Measurements from ENCODE around the gene CTCF.

Gene CTCF

GRCh38 chr16:67667817-67668494, 105.6 kb downstream of the CTCF start:
- Mint-ChIP-seq H3K27me3 (no peaks in the 10 kb centered on the region), H3K27ac (no peak overlapping the region), H3K36me3 (no peaks in the 10 kb centered on the region), H3K4me1 (peaks cover 16% of the 10 kb centered on the region), H3K4me3 (peak overlapping the region; percentile 83), H3K9me3 (no peaks in the 10 kb centered on the region)

DNA sequence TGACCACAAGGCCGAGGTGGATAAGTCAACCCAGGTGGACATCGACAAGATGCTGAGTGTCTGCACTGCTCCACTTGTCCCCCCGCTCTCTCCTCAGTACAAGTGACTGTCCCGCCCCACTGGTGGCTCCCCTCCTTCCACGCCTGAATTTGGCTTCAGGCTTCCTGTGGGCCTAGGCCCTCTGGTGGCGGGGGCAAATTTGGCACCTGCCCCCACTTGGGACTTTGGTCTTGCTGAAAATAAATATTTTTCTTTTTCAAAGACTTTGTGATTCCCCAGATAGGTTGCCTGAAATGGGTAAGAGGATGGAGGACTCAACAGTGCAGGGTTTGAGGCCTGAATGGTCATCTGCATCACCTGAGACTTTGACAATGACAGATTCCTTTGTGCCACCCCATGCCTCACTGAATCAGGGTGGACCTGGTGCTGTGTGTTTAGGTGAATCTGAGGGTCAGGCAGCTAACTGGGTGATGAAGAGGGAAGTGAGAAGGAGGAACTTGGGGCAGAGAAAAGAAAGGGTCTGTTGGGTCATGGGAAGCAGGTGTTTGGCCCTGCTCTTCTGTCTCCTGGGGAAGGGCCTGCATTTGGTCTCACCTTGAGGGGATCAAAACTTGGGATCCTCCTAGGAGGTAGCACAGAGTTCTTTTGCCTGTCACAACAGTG, 106.3 kb downstream of the CTCF start:
- Mint-ChIP-seq H3K36me3 (no peaks in the 10 kb centered on the region), H3K4me3 (no peak overlapping the region), H3K9me3 (no peaks in the 10 kb centered on the region), H3K27me3 (no peaks in the 10 kb centered on the region), H3K27ac (peak overlapping the region; percentile 51), H3K4me1 (peaks cover 16% of the 10 kb centered on the region)

- Mint-ChIP-seq H3K27ac (no peak overlapping the region), H3K36me3 (no peaks in the 10 kb centered on the region), H3K9me3 (no peaks in the 10 kb centered on the region)
Measured at GRCh38 chr16:67669499-67670101, 107.3 kb downstream of the CTCF start.

DNA sequence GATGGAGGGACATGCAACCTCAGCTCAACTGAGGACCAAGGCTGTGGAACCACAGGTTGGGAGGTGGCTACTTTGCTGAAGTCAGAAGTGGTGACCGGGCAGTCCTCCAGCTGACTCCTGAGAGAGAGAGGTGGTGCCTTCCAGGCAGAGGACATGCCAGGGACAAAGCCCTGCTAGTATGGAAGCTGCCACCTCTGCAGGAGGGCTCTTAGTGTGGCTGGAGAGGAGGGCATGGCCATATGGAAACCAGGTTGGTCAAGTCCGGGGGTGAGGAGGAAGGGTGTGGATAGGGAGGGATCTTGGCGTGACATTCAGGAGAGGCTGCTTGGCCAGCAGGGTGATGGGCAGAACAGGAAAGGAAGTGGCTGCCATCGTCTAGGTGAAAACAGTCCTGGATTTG, 110.0 kb downstream of the CTCF start:
- H3K36me3 Mint-ChIP-seq = no peaks in the 10 kb centered on the region
- no peaks in the 10 kb centered on the region for H3K27me3 Mint-ChIP-seq
- H3K27ac Mint-ChIP-seq = no peak overlapping the region
- no peak overlapping the region for H3K4me3 Mint-ChIP-seq
- no peaks in the 10 kb centered on the region for H3K9me3 Mint-ChIP-seq
- H3K4me1 Mint-ChIP-seq = peaks cover 5% of the 10 kb centered on the region

More at GRCh38 chr16:67669499-67670101, 107.3 kb downstream of the CTCF start:
- peaks cover 16% of the 10 kb centered on the region for H3K4me1 Mint-ChIP-seq
- no peak overlapping the region for H3K4me3 Mint-ChIP-seq
- no peaks in the 10 kb centered on the region for H3K27me3 Mint-ChIP-seq

GRCh38 chr16:67672739-67673662, 110.7 kb downstream of the CTCF start:
- no peaks in the 10 kb centered on the region for H3K27me3 Mint-ChIP-seq
- H3K36me3 Mint-ChIP-seq = no peaks in the 10 kb centered on the region
- no peaks in the 10 kb centered on the region for H3K9me3 Mint-ChIP-seq
- H3K4me1 Mint-ChIP-seq = peaks cover under 1% of the 10 kb centered on the region
- no peak overlapping the region for H3K4me3 Mint-ChIP-seq
- H3K27ac Mint-ChIP-seq = no peak overlapping the region

GRCh38 chr16:67673712-67674580, 111.6 kb downstream of the CTCF start:
- H3K27me3 Mint-ChIP-seq = no peaks in the 10 kb centered on the region
- no peaks in the 10 kb centered on the region for H3K36me3 Mint-ChIP-seq
- no peaks in the 10 kb centered on the region for H3K4me1 Mint-ChIP-seq
- no peaks in the 10 kb centered on the region for H3K9me3 Mint-ChIP-seq
- no peak overlapping the region for H3K4me3 Mint-ChIP-seq
- no peak overlapping the region for H3K27ac Mint-ChIP-seq

GRCh38 chr16:67674851-67675578, 112.7 kb downstream of the CTCF start:
- no peaks in the 10 kb centered on the region for H3K9me3 Mint-ChIP-seq
- peak overlapping the region; percentile 55 for H3K27ac Mint-ChIP-seq
- no peaks in the 10 kb centered on the region for H3K4me1 Mint-ChIP-seq

DNA sequence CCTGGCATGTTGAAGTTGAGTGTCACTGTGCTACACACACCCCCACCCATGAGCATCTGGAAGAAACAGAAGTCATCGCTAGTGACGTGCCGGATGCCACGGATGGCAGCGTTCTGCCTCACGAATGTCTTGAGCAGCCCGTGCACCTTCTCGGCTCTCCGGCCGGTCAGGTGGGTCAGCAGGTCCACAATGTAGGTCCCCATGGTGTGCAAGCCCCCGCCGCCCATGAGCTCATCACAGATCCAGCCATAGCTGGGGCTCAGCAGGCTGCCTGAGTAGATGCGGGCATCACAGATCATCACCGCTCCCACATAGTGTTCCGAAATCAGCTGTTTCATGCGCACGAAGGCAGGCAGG, 113.2 kb downstream of the CTCF start:
- H3K4me3 Mint-ChIP-seq = no peak overlapping the region
- no peaks in the 10 kb centered on the region for H3K27me3 Mint-ChIP-seq
- H3K36me3 Mint-ChIP-seq = no peaks in the 10 kb centered on the region
- H3K4me1 Mint-ChIP-seq = no peaks in the 10 kb centered on the region
- no peaks in the 10 kb centered on the region for H3K9me3 Mint-ChIP-seq
- H3K27ac Mint-ChIP-seq = no peak overlapping the region

More at GRCh38 chr16:67674851-67675578, 112.7 kb downstream of the CTCF start:
- H3K4me3 Mint-ChIP-seq = no peak overlapping the region
- no peaks in the 10 kb centered on the region for H3K27me3 Mint-ChIP-seq
- H3K36me3 Mint-ChIP-seq = no peaks in the 10 kb centered on the region

DNA sequence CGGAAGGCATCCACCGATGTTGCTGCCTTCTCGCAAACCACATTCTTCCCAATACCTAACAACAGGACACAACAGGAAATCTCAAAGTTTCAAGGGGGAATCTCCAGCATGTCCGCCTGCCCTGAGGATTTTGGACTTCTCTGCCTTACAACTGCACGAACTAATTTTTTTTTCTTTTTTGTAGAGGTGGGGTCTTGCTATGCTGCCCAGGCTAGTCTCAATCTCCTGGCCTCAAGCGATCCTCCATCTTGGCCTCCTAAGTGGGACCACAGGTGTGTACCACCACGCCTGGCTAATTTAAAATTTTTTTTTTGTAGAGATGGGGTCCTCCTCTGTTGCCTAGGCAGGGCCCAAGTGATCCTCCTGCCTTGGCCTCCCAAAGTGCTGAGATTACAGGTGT, 113.7 kb downstream of the CTCF start:
- Mint-ChIP-seq H3K36me3 (no peaks in the 10 kb centered on the region), H3K27ac (no peak overlapping the region), H3K9me3 (no peaks in the 10 kb centered on the region), H3K4me1 (no peaks in the 10 kb centered on the region), H3K4me3 (no peak overlapping the region), H3K27me3 (no peaks in the 10 kb centered on the region)

DNA sequence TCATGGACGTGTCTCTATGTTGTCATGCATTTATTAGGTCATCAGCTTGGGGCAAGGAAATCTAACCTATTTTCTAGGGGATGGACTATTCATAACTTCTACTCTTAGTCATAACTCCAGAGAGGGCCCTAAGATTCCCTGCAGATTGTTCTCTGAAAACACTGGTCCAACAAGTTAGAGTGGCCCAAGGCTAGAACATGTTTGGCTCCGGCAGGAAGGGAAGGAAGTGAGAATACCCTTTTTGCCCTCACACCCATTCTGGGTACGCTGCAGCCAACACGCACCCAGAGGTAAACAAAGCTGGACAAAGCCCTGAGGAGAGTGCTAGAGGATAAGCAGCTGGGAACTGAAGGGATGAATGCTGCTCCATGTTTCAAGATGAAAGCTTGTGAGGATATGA, 114.2 kb downstream of the CTCF start:
- H3K4me3 Mint-ChIP-seq = no peak overlapping the region
- no peaks in the 10 kb centered on the region for H3K4me1 Mint-ChIP-seq
- no peaks in the 10 kb centered on the region for H3K9me3 Mint-ChIP-seq
- no peak overlapping the region for H3K27ac Mint-ChIP-seq
- no peaks in the 10 kb centered on the region for H3K27me3 Mint-ChIP-seq
- no peaks in the 10 kb centered on the region for H3K36me3 Mint-ChIP-seq

DNA sequence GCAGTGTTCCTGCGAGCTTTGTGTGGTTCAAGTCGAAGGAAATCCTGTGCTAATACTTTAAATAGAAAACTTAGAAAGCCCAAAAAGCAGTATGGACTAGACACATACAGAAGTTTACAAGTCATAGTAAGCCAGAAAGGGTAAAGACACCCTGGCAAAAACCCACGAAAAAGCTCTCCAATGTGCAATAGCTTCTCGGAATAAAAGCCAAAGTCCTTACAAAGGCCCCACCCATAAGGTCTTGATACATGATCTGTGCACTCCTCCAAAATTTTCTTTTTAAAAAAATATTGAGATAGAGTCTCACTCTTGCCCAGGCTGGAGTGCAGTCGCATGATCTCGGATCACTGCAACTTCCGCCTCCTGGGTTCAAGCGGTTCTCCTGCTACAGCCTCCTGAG, 114.6 kb downstream of the CTCF start:
- no peak overlapping the region for H3K27ac Mint-ChIP-seq
- no peak overlapping the region for H3K4me3 Mint-ChIP-seq
- H3K27me3 Mint-ChIP-seq = no peaks in the 10 kb centered on the region
- no peaks in the 10 kb centered on the region for H3K36me3 Mint-ChIP-seq
- H3K4me1 Mint-ChIP-seq = no peaks in the 10 kb centered on the region
- H3K9me3 Mint-ChIP-seq = no peaks in the 10 kb centered on the region

DNA sequence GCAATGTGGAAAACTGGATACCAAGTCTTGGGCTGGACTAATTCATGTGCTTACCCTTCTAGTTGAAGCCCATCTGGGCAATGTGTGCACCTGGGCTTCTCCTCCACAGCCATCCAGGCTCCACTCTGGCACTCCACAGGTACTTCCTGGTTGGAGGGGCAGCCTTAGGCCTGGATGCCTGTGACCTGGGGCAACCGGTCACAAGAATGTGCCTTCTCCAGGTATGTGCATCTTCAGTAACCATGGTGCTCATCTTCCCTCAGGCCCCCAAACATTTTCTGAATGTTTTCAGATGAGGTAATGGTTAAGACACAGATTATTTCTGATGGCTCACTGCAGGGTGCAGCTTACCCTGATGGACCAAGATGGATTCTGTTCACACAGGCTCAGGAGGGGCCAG, 115.4 kb downstream of the CTCF start:
- Mint-ChIP-seq H3K4me1 (no peaks in the 10 kb centered on the region), H3K27me3 (no peaks in the 10 kb centered on the region), H3K4me3 (no peak overlapping the region), H3K36me3 (no peaks in the 10 kb centered on the region), H3K9me3 (no peaks in the 10 kb centered on the region), H3K27ac (no peak overlapping the region)

DNA sequence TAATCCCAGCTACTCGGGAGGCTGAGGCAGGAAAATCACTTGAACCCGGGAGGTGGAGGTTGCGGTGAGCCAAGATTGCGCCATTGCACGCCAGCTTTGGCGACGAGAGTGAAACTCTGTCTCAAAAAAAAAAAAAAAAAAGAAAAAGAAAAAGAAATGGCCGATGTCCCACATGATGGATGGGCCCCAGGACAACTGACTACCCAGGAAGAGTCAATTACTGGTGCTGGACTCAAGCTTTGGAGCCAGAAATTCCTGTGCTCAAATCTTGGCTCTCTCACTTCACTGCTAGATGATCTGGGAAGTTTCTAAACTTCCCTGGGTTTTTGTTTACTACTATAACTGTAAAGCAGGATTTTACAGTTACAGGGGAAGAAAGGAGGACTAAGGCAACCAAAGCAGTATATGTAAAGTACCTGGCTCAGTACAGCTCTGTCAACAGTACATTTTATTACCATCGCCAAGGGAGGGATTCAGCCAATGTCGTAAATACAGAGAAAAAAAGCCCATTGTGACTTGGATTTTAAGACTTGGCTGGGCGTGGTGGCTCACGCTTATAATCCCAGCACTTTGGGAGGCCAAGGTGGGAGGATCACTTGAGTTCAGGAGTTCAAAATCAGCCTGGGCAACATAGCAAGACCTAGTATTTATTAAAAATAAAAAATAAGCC, 116.2 kb downstream of the CTCF start:
- Mint-ChIP-seq H3K36me3 (no peaks in the 10 kb centered on the region), H3K4me3 (no peak overlapping the region), H3K27me3 (no peaks in the 10 kb centered on the region), H3K4me1 (no peaks in the 10 kb centered on the region), H3K9me3 (no peaks in the 10 kb centered on the region), H3K27ac (no peak overlapping the region)
